K562 (cell line): ENCODE results near the gene TJP3.

Source experiments
- CTCF ChIP-seq, 3 experiments: IDR thresholded peaks in 2 of 3; conservative IDR thresholded peaks in 1 of 3; 2 replicates each; pipeline ENCODE4 v1.5.1; 2011 to 2012; ENCODE audit warnings: low read length in 3 of 3, mild to moderate bottlenecking in 3 of 3, control low read depth in 2 of 3, improper control_type of control experiment in 1 of 3, inconsistent platforms in 1 of 3, low read depth in 1 of 3, mixed read lengths in 1 of 3, moderate library complexity in 1 of 3; ENCODE audit not compliant: insufficient read depth in 2 of 3
- E2F5 ChIP-seq: sonication (generic); formaldehyde crosslinking; IDR thresholded peaks from 2 replicates; pipeline ENCODE4 v1.8.0; 2022; ENCODE audit warnings: mild to moderate bottlenecking, missing genetic modification reagents
- EGR1 ChIP-seq: fragments of 450-650 bp; conservative IDR thresholded peaks from 2 replicates; pipeline ENCODE4 v1.6.1; 2017; ENCODE audit warnings: mild to moderate bottlenecking
- POLR2A ChIP-seq: fragments of 450-650 bp; conservative IDR thresholded peaks from 2 replicates; pipeline ENCODE4 v1.6.1; 2016
- TRIM28 ChIP-seq: fragments of 450-650 bp; IDR thresholded peaks from 2 replicates; pipeline ENCODE4 v1.6.1; 2017
- U2AF2 ChIP-seq: fragments of 200-400 bp; formaldehyde crosslinking; optimal IDR thresholded peaks from 2 replicates; pipeline ENCODE3; 2017; ENCODE audit warnings: low read depth, mild to moderate bottlenecking, low read length
- ZBTB7A ChIP-seq: IDR thresholded peaks from 2 replicates; pipeline ENCODE4 v1.6.1; 2011; ENCODE audit warnings: low read depth, mild to moderate bottlenecking, low read length, moderate library complexity, borderline replicate concordance; ENCODE audit not compliant: control insufficient read depth
- ZNF24 ChIP-seq: fragments of 450-650 bp; IDR thresholded peaks from 2 replicates; pipeline ENCODE4 v1.6.1; 2016
- ZNF583 ChIP-seq: fragments of 250-450 bp; sonication (Bioruptor Pico); IDR thresholded peaks from 2 replicates; pipeline ENCODE4 v1.4.0; 2020

GRCh38 chr19:3671680-3672574 is 36.3 kb upstream of the TJP3 start:
- TF ChIP-seq CTCF (IDR thresholded peaks at IDR 0.05 in 2 of 3, conservative IDR thresholded peaks at IDR 0.05 in 1 of 3; ENCODE audit: insufficient read depth in 2 of 3, low read depth in 1 of 3, low read length in 3 of 3) (peak; percentile 22 to 53 (median 40); a peak in 3 of 6 replicates), U2AF2 (no peak), TRIM28 (no peak), ZNF583 (CRISPR knock-in tag) (no peak), EGR1 (0 out of 2 replicates have a peak, but pooled peaks have one; percentile 12), E2F5 (no peak), ZNF24 (no peak), POLR2A (no peak), ZBTB7A (peak; percentile 93)
